ENCODE data around the gene HEATR1.

Gene HEATR1

DNA sequence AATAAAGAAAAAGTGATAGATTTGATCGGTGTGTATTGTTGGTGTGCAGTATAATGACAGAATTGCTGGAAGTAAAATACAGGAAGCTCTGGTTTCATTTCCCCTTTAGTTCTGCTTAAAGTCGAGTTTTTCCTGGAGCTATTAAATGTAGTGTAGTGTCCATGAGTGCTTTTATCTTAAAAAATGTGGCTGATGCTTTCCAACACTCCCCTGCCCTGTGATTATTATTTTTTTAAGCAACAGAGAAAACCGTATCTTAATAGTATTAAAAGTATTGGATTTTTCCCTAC lies 79.5 kb downstream of the HEATR1 start:
- no peak for DNase-seq (ENCODE audit: low spot score)
- ChIA-PET CTCF (interaction anchor here (0.6 kb wide), 1 partner anchor 416 kb away, joined by 4 read pairs; no protein-coding TSS in a partner anchor), POLR2A (ENCODE audit: low non-redundant PET) (no interaction called here)
- H3K27ac ChIP-seq = no peak overlapping the region
- no peak for TF ChIP-seq CTCF (conservative IDR thresholded peaks at IDR 0.05; ENCODE audit: low read depth)

DNA sequence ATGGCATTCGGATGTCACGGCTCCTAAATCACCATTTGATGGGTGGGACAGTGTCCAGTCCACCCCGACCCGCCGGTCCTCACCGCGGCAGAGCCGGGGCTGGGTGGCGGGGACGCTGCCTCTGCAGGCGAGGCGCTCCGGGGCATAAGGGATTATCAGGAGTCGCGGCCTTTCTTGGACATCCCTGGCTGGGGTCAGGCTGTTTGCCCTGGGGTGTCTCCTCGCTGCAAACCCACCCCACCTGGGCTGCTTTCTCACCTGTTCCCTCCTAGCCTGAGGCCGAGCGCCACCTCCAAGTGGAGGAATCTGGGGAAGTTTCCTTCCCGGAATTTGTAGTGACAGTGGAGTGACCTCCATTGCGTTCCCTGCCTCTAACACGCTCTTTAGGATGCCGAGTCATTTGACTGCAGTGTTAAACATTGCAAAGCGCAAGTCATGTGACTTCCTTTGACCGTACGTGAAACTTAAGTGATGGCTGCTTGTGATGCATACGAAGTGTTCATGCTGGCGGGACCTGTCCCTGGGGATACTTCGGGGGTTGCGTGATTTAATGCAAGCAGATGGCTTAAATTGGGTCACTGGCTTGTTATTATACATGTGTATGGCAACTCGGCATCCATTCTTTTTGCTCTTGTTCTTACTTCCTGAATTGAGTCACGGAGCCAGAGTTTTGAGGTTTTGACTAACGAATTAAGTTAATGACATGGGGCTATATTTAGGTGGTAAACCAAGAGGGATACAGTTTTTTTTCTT lies 80.0 kb downstream of the HEATR1 start:
- CTCF ChIA-PET = interaction anchor here (0.6 kb wide), 1 partner anchor 415 kb away, joined by 4 read pairs; no protein-coding TSS in a partner anchor
- peak; percentile 73 for DNase-seq (ENCODE audit: low spot score)
- POLR2A ChIA-PET (ENCODE audit: low non-redundant PET) = no interaction called here
- peak overlapping the region; percentile 79 for H3K27ac ChIP-seq
- TF ChIP-seq CTCF (conservative IDR thresholded peaks at IDR 0.05; ENCODE audit: low read depth) = no peak

DNA sequence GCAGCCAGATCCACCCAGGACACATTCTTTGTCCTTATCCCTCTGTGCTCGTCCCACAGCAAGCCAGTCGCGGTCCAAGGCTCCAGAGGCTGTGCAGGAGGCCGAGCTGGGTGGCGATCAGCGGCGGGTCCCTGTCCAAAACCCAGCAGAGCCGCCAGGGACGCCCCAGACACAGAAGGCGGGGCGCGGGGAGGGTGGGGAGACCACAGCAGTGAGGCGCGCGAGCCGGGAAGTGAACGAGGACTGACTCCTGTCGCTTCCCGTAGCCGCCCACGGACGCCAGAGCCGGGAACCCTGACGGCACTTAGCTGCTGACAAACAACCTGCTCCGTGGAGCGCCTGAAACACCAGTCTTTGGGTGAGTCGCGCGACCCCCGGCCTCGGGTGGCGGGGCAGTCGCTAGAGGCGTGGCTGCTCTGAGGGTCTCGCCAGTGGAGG lies 80.6 kb downstream of the HEATR1 start, which contains the start of gene LGALS8:
Gene LGALS8, plus strand, starts transcription at position 279 of the 438 bp plus-strand sequence. CDS start 2,089 bp downstream, outside the sequence.
- H3K27ac ChIP-seq = peak within 1 kb of the TSS; percentile 79

GRCh38 chr1:236522937-236523703 lies 81.2 kb downstream of the HEATR1 start:
- CTCF ChIA-PET = interaction anchor here (0.6 kb wide), 1 partner anchor 1040 kb away, joined by 3 read pairs; no protein-coding TSS in a partner anchor
- DNase-seq (ENCODE audit: low spot score) = peak; percentile 23
- no peak for TF ChIP-seq CTCF (conservative IDR thresholded peaks at IDR 0.05; ENCODE audit: low read depth)
- H3K27ac ChIP-seq = peak overlapping the region; percentile 79
- POLR2A ChIA-PET (ENCODE audit: low non-redundant PET) = no interaction called here

More for the DNA sequence above, 80.6 kb downstream of the HEATR1 start, which contains the start of gene LGALS8:
- peak; percentile 75 for DNase-seq (ENCODE audit: low spot score)
- ChIA-PET CTCF (interaction anchor here (0.6 kb wide), 1 partner anchor 1041 kb away, joined by 3 read pairs; no protein-coding TSS in a partner anchor), POLR2A (ENCODE audit: low non-redundant PET) (no interaction called here)
- TF ChIP-seq CTCF (conservative IDR thresholded peaks at IDR 0.05; ENCODE audit: low read depth) = no peak

DNA sequence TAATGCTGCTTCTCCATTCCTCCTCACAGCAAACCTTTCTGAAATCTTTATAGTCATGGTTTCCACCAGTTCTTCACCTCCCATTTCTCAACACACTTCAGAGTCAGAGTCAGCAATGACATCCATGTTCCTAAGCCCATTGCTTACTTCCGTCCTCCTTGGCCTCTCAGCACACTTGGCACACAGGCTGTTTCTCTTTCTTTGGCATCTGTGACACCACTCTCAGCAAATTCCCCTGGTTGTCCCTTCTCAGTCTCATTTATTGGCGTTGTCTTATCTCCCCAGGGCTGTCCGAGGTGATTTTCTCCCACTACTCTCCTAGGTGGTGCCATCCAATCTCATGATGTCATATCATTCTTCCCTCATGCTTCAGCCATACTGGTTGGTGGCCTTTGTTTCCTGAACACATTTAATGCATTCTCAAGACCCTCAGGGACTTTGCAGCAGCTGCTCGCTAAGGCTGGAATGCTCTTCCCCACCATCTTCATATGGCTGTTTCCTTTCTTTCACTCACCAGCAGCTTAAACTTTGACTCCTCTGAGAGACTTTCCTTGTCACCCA lies 83.8 kb downstream of the HEATR1 start:
- no peak for TF ChIP-seq CTCF (conservative IDR thresholded peaks at IDR 0.05; ENCODE audit: low read depth)
- CTCF ChIA-PET = no interaction called here
- DNase-seq (ENCODE audit: low spot score) = no peak
- no peak overlapping the region for H3K27ac ChIP-seq
- POLR2A ChIA-PET (ENCODE audit: low non-redundant PET) = interaction anchor here (0.7 kb wide), 1 partner anchor 20 kb away, joined by 3 read pairs; no protein-coding TSS in a partner anchor

DNA sequence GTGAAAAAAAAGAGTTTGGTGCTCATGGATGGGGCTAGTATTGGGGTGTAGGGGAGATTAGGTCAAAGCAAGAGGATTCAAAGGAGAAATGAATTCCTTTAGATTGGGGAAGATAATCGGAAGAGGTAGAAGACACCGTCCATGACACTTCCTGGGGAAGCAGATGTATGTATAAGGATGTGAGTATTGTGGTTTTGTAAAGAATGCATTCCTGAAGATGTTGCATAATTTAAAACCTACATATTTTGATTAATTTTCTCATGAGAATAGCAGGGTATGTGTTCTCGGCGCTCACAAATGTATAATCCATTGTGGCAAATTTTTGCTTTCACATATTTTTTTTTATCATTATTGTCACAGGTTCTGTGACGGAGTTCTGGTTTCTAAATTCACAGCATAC lies 86.0 kb downstream of the HEATR1 start:
- DNase-seq (ENCODE audit: low spot score) = no peak
- TF ChIP-seq CTCF (conservative IDR thresholded peaks at IDR 0.05; ENCODE audit: low read depth) = no peak
- CTCF ChIA-PET = no interaction called here
- POLR2A ChIA-PET (ENCODE audit: low non-redundant PET) = no interaction called here
- no peak overlapping the region for H3K27ac ChIP-seq

All from RWPE1 (cell line).